RKO (cell line): ENCODE data around the gene TNNI3.

Source experiments
- DNase-seq: peaks from one replicate; pipeline ENCODE4 v3.0.0-alpha.2; 2016; ENCODE audit warnings: low spot score

TNNI3 gene

DNA sequence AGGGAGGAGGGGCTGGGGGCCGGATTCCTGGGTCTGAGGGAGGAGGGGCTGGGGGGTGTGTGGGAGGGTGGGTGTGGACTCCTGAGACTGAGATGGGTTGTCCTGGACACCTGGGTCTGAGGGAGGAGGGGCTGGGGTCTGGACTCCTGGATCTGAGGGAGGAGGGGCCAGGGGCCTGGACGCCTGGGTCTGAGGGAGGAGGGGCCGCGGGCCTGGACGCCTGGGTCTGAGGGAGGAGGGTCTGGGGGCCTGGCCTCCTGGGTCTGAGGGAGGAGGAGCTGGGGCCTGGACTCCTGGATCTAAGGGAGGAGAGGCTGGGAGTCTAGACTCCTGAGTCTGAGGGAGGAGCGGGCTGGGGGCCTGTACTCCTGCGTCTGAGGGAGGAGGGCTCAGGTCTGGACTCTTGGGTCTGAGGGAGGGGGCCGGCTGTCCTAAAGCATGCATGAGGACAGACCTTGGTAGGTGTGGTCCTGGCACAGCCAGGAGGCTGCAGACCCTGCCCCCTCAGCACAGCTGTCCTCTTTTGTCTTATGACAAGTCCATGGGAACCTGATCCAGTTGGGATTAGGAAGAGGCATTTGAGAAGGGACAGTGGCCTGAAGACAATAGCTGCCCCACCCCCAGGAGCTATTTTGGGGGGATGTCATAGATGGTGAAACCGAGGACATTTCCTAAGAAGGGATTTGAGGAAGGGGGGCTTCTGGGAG is 9.8 kb downstream of the TNNI3 start:
- DNase-seq: no peak

DNA sequence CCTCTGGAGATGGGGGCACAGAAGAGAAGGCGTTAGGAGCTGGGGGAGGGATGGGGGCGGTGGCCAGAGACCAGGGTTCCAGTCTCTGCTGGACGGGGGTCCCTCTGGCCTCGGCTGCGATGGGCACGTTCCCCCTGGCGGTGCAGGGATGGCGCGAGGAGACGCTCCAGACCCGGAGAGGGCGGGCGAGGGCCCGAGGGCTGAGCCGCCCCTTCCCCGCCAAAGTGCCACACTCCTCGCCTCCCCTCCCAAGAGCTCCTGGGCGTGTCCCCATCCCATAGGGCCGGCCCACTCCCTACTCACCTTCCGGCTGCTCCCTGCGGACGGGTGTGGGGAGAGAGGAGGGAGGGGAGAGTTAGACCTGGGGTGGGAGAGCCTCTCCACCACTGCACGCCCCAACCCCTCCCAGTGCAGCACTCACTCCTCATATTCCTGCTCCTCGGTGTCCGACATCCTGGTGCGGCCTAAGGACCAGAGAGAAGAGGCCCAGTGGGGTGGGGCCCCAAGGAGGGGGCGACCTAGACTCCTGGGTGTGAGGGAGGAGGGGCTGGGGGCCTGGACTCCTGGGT is 10.7 kb downstream of the TNNI3 start:
- peak; percentile 78 for DNase-seq

DNA sequence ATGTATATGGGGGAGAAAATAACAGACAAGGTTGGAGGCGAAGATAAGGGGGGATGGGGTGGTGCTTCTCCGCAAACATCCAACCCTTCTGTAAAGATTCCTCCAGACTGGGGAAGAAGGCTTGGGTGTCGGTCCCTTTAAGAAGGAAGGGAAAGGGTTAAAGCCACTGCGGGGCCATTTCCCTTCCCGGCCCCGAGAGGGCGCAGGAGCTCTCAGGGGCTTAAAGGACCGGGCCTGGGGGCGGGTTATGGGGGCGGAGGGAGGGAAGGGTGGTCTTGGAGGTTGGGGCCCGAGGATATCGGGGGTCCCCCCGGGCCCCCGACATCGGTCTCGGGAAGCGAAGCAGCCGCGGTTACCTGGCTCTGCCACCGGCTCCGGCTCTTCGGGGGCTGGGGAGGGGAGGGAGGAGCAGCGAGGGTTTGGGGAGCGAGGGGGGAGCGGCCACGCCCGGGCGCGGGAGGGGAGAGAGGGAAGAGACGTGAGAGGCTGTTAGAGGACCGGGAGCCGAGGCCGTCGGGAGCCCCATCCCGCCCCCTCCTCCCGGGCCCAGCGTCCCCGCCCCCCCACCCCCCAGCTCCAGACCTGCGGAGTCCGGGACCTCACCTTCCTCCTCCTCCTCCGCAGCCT is 11.3 kb downstream of the TNNI3 start:
- DNase-seq: peak; percentile 78

DNA sequence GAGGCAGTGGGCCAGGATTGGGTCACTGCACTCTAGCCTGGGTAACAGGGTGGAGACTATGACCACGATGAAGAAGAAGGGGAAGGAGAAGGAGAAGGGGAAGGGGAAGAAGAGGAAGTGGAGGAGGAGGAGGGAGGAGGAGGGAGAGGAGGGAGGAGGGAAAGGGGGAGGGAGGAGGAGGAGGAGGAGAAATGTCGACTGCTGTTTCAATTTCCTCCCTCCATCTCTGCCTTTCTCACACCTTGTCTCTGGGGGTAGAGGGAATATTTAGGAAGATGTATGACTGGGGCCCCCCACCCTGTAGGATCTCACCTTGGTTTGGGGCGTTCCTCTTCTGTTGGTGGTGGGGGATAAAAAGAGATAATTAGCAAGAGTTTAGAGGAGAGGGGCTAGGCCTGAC is 12.3 kb downstream of the TNNI3 start:
- no peak for DNase-seq

DNA sequence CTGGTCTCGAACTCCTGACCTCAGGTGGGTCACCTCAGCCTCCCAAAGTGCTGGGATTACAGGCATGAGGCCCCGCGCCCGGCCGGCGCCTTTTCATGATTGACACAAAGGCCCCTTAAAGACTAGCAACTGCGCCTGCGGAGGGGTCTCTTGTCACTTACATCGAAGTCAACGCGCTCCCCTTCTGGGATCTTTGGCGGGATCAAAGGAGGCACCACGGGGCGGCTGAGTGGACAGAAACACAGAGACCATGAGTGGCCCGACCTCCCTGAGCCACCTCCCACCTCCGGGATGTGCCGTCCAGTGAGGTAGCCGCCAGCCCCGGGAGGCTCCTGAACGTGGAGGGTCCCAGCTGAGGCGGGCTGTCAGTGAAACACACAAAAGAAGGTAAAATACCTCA is 15.8 kb downstream of the TNNI3 start:
- DNase-seq: no peak

DNA sequence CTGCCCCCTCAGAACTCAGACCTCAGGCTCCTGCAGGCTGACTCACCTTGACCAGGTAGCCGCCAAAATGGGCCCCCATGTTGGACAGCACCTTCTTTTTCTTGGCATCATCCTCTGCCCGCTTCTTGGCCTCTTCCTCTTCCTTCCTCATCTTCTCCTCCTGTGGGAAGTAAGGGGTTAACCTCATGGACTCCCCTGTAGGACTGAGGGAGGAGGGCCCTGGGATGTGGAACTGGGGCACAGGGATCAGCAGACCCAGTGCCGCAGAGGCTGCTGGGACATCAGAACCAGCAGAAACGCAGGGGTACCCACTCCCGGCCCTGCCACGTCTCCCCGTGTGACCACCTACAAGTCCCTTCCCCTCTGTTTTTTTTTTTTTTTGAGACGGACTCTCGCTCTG is 19.6 kb downstream of the TNNI3 start:
- no peak for DNase-seq

DNA sequence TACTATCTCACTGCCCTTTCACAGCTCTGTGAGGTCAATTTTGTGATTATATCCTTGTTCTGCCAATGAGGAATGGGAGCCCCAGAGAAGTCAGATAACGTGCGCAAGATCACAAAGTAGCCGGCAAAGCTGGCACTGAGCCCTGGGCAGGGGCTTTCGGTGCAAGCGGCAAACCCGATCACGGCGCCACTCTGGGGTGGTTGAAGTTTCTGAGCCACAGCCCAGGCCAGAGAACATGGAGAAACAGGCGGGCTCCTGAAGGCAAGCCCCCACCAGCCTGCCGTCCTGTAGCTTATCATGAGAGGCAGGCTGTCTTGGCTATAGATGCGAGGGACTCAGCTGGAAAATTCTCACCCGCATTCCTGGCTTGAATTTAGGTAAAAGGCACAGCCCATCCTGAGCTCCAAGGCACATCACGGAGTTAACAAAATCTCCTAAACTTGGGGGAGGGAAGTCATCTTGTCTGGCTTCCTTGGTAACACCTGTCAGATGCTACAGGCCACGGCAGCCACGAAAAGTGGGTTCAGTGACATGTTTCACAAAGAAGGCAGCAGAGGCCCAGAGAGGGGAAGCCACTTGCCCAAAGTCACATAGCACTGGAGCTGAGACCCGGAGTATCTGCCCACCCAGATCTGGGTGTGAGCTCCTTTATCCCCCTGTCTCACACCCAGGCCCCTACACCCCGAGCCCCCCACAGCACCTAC is 21.0 kb downstream of the TNNI3 start:
- DNase-seq: no peak

DNA sequence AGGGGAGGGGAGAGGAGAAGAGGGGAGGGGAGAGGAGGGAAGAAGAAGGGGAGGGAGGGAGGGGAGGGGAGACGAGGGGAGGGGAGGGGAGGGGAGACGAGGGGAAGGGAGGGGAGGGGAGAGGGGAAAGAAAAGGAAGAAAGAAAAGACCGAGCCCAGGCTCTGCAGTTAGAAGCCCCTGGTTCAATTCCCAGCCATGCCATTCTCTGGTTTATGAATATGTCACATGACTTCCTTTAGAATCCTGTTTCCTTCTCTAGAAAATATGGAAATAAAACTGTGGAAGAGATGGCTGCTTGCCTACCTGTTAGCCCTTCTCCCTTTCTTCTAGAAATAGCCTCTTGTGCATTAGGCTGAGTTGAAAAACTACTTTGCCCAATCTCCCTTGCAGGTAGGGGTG is 22.8 kb downstream of the TNNI3 start:
- no peak for DNase-seq

DNA sequence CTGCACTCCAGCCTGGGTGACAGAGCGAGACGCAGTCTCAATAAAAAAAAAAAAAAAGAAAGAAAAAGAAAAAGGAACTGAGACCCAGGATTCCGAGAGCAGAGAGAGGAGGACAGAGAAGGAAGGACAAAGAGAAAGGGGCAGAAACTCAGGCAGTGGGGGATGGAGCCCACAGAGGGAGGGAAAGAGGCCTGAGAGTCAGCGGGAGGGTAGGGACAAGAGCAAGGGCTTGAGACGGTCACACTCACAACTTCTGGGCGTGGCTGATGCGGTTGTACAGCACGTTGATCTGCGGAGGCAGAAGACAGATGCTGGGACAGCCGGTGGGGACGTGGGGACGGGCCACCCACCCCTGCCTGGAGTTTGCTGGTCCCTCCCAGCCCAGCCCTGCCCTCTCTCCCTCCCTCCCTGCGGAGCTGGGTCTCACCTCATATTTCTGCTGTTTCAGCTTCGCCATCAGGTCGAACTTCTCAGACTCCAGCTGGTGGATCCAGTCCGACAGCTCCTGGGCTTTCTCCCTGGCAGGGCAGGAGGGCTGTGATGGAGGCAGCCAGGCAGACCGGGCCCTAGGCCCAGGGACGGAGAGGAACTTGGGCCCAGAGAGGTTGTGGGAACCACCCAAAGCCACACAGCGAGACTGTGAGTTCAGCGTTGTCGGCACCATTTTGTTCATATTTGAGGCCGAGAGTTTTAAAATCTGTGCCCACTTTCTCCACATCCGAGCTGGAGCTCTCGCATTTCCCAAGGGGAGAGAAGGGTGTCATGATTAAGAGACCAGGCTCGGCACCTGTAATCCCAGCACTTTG is 23.7 kb downstream of the TNNI3 start:
- no peak for DNase-seq

DNA sequence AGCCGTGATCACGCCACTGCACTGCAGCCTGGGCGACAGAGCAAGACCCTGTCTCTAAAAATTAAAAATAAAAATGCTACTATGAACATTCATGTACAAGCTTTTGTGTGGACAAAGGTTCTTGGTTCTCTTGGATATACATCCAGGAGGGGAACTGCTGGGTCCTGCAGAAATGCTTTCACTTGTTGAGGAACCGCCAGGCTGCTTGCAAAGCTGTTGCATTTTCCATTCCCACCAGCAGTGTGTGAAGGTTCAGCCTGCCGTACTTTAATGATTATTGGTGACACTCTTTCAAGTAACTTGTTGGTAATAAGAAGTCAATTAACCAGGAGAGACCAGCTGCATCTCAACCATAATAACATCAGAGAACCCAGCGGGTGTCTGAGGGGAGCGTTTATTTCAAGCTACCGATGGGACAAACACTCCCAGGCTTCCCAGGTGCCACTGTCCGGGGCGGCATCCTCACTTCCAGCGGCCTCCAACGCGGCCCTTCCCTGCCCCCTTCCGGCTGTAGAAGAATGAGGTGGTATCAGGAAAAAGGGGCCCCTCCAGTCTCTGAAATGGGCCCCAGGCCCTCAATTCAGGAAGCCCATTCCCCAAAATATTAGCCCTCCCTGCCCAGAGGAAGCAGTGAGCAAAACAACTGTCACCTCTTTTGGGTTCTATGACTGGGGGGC is 24.9 kb downstream of the TNNI3 start:
- DNase-seq: no peak

DNA sequence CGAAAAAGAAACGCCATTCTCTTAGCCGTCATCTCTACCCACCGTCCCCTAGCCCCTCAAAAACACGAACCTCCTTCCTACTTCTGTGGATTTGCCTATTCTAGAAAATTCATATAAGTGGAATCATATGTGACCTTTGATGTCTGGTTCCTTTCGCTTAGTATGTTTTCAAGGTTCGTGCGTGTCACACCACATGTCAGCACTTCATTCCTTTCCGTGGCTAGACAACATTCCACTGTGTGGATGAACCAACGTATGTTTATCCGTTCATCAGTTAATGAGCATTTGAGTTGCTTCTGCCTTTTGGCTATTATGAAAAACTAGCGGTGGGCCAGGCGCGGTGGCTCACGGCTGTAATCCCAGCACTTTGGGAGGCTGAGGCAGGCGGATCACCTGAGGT is 26.1 kb downstream of the TNNI3 start:
- DNase-seq: no peak

DNA sequence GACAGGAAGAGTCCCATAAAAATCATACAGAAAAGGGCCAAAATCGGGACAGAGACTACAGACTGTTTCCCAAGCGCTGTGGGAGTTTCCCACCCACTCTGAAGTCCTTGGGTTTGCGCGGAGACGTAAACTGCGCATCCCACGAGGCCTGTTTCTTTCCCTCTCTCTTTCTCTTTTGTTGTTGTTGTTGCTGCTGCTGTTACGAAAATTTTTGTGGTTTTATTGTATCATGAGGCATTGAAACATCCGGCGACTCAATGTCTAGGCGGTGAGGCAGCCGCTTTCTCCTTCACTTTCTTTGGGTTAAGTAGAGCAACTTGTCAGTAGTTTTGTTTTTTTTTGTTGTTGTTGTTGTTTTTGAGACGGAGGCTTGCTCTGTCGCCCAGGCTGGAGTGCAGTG is 38.5 kb downstream of the TNNI3 start:
- DNase-seq: no peak

DNA sequence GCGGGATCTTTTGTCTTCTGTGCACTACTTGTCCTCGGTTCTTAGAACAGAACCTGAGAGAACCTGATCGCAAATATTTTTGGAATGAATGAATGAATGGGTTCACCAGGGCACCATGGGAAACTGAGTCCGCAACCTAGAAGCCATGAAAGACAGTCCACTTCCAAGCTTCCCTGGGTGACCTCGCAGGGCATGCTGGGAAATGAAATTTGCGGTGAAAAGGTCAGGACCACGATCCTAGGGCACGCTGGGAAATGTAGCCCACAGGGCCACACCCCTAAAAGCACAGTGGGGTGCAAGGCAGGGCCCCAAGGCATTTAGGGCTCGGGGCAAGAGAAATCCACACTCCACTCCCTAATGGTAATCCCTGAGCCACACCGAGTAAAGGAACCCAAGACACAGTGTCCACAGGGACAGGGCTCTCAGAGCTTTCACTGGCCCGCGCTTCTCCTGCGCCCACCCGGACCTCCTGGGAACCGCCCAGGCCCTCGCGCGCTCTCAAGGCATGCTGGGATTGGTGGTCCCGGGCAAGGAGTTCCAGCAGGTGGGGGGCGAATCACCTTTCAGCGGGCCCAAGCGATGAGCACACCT is 39.0 kb downstream of the TNNI3 start:
- DNase-seq: no peak

DNA sequence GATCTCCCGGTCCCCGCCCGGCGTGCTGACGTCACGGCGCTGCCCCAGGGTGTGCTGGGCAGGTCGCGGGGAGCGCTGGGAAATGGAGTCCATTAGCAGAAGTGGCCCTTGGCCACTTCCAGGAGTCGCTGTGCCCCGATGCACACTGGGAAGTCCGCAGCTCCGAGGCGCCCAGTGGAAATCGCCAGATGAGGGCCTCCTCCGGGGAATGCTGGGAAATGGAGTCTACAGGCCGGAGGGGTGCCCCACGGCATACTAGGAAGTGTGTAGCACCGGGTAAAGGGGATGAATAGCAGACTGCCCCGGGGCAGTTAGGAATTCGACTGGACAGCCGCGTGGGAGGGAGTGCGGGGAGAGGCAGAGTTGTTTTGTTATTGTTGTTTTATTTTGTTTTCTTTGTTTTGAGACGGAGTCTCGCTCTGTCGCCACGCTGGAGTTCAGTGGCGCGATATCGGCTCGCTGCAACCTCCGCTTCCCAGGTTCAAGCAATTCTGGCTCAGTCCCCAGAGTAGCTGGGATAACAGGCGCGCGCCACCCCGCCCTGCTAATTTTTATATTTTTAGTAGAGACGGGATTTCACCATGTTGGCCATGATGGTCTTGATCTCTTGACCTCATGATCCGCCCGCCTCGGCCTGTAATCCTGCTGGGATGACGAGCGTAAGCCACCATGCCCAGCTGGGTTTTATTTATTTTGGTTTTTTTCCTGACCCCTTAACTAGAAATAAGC is 39.7 kb downstream of the TNNI3 start:
- peak; percentile 99 for DNase-seq

DNA sequence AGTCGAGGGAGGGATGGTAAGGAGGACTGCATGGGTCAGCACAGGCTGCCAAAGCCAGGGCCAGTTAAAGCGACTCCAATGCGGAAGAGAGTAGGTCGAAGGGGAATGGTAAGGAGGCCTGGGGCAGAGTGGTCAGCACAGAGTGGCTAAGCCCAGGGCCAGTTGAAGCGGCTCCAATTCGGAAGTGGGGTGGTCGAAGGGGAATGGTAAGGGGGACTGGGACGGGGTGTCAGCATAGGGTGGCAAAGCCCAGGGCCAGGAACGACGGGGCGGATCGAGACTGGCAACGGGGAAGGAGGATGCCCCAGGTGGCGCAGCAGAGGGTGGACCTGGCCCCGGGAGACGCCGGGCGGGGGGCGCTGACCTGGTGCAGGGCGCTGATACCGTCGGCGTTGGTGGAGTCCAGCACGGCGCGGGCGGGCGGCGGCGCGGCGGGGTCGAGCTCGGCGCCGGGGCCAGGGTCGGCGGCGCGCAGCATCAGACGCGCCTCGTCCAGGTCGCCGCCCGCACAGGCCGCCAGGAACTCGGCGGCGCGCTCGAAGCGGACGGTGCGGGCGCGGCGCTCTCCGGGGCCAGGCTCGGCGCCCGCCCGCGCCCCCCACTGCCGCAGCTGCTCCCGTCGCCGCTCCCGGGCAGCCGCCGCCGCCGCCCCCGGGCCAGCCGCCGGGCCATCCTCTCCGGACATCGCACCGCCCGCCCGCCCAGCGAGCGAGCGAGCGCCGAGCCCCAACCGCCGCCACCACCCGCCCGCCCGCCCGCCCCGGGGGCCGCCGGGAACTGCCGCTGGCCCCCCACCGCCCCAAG is 40.5 kb downstream of the TNNI3 start, which contains the start of gene PPP1R12C:
Gene PPP1R12C, minus strand, starts transcription at position 779 of the 804 bp plus-strand sequence. Its CDS starts 94 bp downstream, at position 685.
- DNase-seq: peak; percentile 35

DNA sequence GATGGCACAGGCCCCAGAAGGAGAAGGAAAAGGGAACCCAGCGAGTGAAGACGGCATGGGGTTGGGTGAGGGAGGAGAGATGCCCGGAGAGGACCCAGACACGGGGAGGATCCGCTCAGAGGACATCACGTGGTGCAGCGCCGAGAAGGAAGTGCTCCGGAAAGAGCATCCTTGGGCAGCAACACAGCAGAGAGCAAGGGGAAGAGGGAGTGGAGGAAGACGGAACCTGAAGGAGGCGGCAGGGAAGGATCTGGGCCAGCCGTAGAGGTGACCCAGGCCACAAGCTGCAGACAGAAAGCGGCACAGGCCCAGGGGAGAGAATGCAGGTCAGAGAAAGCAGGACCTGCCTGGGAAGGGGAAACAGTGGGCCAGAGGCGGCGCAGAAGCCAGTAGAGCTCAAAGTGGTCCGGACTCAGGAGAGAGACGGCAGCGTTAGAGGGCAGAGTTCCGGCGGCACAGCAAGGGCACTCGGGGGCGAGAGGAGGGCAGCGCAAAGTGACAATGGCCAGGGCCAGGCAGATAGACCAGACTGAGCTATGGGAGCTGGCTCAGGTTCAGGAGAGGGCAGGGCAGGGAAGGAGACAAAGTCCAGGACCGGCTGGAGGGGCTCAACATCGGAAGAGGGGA is 41.2 kb downstream of the TNNI3 start:
- DNase-seq: peak; percentile 80

DNA sequence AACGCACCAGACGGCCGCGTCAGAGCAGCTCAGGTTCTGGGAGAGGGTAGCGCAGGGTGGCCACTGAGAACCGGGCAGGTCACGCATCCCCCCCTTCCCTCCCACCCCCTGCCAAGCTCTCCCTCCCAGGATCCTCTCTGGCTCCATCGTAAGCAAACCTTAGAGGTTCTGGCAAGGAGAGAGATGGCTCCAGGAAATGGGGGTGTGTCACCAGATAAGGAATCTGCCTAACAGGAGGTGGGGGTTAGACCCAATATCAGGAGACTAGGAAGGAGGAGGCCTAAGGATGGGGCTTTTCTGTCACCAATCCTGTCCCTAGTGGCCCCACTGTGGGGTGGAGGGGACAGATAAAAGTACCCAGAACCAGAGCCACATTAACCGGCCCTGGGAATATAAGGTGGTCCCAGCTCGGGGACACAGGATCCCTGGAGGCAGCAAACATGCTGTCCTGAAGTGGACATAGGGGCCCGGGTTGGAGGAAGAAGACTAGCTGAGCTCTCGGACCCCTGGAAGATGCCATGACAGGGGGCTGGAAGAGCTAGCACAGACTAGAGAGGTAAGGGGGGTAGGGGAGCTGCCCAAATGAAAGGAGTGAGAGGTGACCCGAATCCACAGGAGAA is 42.0 kb downstream of the TNNI3 start:
- peak; percentile 47 for DNase-seq

DNA sequence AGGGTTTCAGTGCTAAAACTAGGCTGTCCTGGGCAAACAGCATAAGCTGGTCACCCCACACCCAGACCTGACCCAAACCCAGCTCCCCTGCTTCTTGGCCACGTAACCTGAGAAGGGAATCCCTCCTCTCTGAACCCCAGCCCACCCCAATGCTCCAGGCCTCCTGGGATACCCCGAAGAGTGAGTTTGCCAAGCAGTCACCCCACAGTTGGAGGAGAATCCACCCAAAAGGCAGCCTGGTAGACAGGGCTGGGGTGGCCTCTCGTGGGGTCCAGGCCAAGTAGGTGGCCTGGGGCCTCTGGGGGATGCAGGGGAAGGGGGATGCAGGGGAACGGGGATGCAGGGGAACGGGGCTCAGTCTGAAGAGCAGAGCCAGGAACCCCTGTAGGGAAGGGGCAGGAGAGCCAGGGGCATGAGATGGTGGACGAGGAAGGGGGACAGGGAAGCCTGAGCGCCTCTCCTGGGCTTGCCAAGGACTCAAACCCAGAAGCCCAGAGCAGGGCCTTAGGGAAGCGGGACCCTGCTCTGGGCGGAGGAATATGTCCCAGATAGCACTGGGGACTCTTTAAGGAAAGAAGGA is 42.9 kb downstream of the TNNI3 start:
- no peak for DNase-seq
